Measurements from ENCODE around the gene B3GAT1.

B3GAT1 gene

GRCh38 chr11:134441281-134441680 is 29.2 kb upstream of the B3GAT1 start:
- no peak for DNase-seq

- no peak for DNase-seq
Observed at GRCh38 chr11:134440851-134441250, 28.8 kb upstream of the B3GAT1 start.

GRCh38 chr11:134438542-134439537 is 26.8 kb upstream of the B3GAT1 start:
- no peak for DNase-seq

DNA sequence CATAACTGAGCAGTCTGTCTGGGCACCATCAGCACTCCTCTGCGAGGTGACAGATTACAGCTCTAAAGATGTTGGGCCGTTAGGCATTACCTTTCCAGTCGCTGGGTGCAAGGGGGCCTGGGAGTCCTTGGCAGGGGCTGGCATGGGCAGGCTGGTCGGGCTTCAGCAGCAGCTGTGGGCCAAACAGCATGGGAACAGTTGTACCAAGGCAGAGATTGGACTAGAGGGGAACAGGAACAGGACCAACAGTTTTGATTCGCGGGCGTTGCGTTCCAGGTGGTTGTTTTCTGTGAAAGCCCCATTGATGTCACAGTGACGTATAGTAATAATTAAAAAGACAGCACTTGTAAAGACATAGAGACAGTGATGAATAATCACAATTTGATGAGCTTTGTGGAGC is 25.8 kb upstream of the B3GAT1 start:
- DNase-seq = no peak

- DNase-seq = no peak
Observed at GRCh38 chr11:134436781-134437180, 24.7 kb upstream of the B3GAT1 start.

- no peak for DNase-seq
Observed at GRCh38 chr11:134433806-134434205, 21.8 kb upstream of the B3GAT1 start.

DNA sequence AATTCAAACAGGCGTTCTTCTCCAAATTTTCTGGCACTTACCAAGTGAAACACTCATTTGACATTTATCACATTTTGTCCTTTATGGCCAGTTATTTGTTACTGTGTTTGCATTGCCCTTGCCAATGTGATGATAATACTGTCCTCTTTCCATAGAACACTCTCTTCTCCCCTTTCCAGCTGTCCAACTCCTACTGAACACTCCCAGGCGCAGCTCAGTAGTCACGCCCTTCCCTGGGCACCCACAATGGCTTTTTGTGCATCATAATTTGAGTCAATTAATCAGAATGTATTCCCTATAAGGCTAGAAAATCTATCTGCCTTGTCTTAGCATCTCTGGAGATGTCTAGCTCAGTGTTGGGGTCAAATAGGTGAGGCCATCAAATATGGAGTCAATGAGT is 21.2 kb upstream of the B3GAT1 start:
- no peak for DNase-seq

GRCh38 chr11:134432776-134433175 is 20.7 kb upstream of the B3GAT1 start:
- DNase-seq = no peak

- no peak for DNase-seq
Observed at GRCh38 chr11:134429106-134429505, 17.1 kb upstream of the B3GAT1 start.

GRCh38 chr11:134425816-134426536 is 13.9 kb upstream of the B3GAT1 start:
- no peak for DNase-seq

GRCh38 chr11:134425413-134425812 is 13.4 kb upstream of the B3GAT1 start:
- DNase-seq = no peak

- no peak for DNase-seq
Observed at GRCh38 chr11:134423106-134423505, 11.1 kb upstream of the B3GAT1 start.

DNA sequence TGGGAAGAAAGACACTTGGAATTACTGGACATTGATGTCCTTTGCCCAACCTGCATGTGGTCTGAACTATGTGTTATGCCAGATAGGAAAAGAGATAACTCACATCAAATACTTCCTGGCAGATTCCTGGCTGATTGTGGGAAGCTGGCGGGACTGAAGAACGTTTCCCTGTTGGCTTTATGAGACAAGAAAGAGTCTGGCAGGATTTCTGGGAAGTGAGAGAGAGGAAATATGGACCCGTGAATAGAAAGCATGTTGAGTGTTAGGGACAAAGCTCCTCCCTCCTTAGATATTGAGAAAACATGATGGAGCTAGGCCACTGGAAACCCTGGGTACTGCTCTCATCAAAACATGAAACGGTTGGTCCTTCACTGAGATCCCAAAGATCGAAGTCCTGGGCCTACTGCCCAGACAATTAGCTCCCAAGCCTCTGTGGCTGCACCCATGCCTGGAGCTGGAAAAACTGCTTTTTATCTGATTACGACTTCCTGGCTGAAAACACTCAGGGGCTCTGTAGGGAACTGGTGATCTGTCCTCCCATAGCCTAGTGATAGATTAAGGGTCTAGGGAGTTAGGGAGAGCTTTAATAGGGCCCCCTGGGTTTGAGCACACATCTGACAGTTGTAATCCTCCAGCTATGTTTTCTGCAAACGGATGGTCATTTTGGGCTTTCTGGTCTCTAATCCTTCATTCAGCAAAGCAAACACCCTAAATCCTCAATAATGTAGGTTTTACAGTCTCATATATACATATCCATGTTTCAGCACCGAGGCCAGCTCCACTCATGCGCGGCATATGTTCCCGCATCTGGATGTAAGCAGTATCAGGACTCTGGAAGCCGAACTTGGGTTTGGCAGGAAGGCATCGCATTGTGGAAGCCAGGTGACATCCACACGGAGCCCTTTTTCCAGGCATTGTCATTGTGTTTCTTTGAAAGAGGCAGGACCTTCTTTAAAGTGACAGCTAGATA is 6.1 kb upstream of the B3GAT1 start:
- no peak for DNase-seq

GRCh38 chr11:134416726-134417125 is 4.7 kb upstream of the B3GAT1 start:
- DNase-seq = no peak

DNA sequence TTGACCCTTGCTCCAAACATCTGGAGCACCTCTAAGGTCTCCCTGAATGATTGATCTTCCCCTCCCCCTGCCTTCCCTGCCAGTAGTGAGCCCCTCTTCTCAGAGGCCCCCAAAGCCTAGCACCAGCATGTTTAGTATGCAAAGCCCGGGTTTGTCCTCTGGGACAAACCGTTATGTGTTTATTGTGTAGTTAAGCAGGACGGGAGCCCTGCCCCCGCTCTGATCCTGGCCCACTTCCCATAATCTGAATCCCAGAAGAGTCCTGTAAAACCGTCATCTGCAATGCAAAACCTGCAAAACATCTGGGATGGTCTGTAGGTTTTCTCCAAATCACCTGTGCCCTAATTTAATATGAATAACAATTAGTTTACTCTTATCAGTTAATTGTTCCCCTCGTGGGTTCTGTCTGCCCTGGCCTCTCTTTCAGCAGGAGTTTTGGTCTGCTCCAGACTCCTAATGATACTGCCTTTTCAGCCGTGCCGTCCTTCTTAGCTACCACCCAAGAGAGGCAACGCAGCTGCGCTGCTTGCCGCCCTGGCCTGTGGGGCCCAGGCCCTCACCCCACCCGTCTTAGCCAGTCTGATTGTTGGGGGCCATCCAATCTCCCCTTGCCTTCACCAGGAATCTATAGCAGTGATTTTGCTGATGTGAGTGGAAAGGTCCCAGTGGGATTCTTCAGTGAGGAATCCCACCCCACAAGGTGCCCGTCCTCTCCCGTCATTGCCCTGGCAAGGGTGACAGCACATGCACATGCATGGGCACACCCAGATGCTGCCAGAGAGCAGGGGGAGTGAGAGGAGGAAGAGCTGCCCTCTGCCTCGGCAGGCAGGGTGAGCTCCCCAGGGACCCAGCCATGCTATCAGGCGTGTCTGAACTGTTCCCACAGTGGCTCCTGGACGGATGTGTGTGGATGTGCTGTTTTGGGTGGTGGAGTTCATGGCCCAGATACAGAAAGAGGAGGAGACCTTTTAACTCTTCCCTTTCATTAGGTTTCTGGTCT is 3.0 kb upstream of the B3GAT1 start:
- no peak for DNase-seq

- DNase-seq = no peak
Observed at GRCh38 chr11:134413826-134414731, 2.0 kb upstream of the B3GAT1 start.

DNA sequence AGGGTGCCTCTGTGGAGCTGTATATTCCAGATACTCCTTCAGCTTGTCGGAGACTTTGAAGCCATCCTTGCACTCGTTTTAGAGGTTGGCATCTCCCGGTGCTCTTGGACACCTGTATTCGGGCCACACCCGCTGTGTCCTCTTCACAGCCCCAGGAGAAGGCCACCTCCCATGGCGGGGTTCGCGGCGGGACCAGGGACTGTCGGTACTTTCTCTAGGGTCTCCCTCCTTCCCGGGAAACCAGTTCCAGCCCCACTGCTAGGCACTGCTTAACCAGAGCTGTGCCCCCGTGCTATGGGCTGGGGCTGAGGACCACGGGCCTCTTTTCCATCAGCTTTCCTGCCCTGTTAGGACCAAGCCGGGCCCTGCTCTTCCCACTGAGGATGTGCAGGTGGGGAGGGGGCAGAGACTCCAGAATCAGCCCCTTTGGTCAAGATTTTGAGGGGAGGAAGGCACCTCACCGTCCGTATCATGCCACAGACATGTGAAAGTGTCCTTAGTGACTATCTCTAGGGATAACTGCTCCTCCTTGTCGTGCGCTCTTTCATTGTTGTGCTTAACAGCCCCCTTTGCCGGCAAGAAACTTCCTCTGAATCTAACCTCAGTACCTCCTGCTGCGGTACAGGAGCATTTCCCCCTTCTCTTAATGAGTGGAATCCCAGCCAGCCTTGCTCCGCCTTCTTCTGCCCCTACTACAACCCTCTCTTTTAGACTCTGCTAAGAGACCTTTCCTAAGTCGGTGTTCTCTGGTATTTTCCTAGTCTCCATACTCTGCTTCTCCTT is 1.2 kb upstream of the B3GAT1 start:
- no peak for DNase-seq

GRCh38 chr11:134410766-134411165 is 1.3 kb downstream of the B3GAT1 start:
- DNase-seq = no peak

Measured in activated T-cell treated with anti-CD3 and anti-CD28 coated beads, Interleukin-2, amount 50 U/mL, for 1 hour (primary cell).